CMK (cell line): Measurements from ENCODE around the gene LPA.
"Not testable (repeated sequence)": the region's sequence is repeated elsewhere in the genome, so short reads cannot be mapped to it uniquely, and the experiment has no call there.

Experiments used
- DNase-seq: peaks from one replicate; pipeline ENCODE4 v3.0.0-alpha.2; 2010; ENCODE audit warnings: low read depth

Gene LPA, protein sequence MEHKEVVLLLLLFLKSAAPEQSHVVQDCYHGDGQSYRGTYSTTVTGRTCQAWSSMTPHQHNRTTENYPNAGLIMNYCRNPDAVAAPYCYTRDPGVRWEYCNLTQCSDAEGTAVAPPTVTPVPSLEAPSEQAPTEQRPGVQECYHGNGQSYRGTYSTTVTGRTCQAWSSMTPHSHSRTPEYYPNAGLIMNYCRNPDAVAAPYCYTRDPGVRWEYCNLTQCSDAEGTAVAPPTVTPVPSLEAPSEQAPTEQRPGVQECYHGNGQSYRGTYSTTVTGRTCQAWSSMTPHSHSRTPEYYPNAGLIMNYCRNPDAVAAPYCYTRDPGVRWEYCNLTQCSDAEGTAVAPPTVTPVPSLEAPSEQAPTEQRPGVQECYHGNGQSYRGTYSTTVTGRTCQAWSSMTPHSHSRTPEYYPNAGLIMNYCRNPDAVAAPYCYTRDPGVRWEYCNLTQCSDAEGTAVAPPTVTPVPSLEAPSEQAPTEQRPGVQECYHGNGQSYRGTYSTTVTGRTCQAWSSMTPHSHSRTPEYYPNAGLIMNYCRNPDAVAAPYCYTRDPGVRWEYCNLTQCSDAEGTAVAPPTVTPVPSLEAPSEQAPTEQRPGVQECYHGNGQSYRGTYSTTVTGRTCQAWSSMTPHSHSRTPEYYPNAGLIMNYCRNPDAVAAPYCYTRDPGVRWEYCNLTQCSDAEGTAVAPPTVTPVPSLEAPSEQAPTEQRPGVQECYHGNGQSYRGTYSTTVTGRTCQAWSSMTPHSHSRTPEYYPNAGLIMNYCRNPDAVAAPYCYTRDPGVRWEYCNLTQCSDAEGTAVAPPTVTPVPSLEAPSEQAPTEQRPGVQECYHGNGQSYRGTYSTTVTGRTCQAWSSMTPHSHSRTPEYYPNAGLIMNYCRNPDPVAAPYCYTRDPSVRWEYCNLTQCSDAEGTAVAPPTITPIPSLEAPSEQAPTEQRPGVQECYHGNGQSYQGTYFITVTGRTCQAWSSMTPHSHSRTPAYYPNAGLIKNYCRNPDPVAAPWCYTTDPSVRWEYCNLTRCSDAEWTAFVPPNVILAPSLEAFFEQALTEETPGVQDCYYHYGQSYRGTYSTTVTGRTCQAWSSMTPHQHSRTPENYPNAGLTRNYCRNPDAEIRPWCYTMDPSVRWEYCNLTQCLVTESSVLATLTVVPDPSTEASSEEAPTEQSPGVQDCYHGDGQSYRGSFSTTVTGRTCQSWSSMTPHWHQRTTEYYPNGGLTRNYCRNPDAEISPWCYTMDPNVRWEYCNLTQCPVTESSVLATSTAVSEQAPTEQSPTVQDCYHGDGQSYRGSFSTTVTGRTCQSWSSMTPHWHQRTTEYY (N-terminal part only)

DNA sequence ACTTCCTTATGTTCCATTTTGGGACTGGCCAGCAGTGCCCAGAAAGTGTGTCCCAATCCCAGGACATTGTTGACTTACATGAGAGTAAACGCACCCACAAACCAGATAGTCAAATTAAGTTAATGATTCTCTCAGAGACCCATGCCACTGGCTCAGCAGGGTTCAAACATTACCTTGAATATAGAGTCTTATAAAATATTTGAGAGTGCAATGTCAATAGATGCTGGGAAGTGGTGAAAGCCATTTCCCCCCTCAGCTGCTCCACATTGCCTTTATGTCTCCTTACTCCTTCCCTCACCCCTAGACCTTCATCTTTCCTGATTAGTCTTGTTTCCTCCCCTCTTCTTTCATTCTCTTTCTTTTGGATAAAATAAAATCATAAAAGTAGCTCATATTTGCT, at the start of gene LPA:
TSS of gene LPA (minus strand) at position 78 of the 400 bp plus-strand sequence. CDS start at position 17, 61 bp downstream.
- not testable (repeated sequence) for DNase-seq

DNA sequence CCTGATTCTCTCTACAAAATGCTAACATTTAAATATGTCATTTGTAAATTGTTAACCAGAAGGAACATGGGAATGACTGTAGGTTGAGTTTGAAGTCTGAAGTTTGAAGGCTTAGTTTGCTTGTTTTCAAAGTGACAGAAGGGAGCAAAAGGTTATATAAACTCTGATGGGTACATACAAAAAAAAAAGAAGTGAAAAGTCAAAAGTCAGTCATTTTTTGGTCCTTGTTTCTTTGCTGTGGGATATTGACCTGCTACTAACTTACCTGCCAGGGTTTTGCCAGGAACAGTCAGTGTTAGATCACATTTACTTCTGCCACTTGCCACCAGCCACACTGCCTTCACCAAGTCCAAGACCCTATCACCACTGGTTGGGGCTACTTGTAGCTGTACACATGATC, 44.9 kb upstream of the LPA start:
- DNase-seq = not testable (repeated sequence)

DNA sequence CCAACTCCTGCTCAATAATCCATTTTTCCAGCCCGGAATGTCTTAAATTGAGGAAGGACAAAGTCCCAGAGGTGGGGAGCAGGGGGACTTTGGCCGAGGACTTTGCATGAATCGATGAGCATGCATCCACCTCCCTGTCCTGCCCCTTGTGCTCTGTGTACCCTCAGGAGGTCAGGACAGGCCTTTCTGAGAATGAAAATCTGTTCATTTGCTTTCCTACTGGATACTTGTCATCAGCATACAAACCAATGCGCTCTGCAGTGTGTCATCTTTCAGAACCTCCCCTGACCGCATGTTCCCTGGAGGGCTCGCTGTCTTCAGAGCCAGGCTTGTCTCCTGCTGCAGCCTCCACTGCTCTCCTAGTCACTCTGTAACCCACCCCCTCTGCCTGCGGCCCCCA, 40.6 kb upstream of the LPA start:
- DNase-seq = not testable (repeated sequence)

DNA sequence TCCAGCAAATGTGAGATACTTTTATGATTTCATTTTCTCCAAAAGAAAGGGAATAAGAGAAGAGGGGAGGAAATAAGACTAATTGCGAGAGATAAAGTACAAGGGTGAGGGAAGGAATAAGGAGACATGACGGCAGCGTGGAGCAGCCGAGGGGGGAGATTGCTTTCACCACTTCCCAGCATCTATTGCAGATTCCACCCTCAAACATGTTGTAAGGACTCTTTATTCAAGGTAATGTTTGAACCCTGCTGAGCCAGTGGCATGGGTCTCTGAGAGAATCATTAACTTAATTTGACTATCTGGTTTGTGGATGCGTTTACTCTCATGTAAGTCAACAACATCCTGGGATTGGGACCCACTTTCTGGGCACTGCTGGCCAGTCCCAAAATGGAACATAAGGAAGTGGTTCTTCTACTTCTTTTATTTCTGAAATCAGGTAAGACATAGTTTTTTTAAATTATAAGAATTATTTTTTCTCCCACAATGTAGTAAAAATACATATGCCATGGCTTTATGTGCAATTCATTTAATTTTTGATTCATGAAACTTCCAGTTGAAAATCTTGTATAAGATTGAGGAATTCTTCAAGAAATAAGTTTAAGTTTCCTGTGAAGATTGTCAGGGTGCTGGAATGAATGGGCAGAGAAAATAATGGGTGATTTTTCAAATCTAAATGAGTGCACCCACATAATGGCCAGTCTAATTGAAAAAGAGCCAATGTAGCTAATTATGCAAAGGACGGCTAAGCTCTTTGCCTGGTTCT, 38.0 kb upstream of the LPA start, which contains the start of gene PLG:
TSS of gene PLG (plus strand) at position 327 of the 763 bp plus-strand sequence. CDS start at position 388, 61 bp downstream.
- not testable (repeated sequence) for DNase-seq

DNA sequence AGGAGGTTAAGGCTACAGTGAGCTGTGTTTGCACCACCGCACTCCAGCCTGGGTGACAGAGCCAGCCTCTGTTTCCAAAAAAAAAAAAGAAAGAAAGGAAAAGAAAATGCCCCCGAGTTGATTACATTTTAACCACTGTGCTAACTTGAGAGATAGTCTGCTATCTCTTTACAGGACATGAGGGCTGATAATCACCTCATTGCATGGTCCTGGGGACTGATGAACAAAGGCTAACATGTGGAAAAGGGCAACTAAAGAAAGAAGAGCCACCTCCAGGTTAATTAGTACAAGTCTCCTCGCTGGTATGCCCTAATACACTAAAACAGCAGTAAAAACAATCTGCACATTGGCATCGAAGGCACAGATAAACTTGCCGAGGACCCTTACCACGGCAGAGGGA, 33.8 kb upstream of the LPA start:
- no peak for DNase-seq

DNA sequence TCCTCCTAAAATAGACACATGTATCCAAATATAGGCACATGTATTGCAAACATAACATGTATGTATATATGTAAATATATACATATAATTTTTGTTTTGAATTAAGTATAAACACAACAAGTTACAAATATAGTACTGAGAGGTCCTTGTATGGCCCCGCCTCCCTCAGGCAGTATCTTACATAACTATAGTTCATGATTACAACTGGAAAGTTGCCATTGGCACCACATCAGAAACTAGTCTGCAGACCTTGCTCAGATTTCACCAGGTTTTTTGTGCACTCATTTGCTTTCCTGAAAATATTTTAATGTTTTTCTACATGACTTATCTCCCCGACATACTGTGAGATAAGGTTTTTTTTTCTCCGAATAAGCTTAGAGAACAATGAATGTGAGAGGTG, 32.8 kb upstream of the LPA start:
- DNase-seq = not testable (repeated sequence)

DNA sequence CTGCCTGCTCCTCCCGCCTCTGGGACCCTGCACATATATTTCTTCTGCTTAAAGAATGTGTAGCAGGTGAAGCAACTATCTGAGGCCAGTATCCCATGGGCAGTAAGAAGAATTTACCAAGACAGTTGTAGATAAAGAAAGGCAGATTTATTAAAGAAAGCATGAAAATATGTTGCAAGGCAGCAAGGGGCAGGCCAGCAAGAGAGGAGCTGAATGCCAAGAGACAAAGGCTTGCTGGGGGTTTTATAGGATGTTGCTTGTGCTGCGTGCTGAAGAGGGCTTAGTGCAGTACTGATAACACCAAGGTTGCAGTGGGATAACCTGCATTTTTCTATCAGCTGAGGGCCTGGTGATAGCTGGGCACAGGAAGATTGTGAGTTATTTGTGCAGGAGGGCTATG, 31.5 kb upstream of the LPA start:
- DNase-seq = not testable (repeated sequence)

DNA sequence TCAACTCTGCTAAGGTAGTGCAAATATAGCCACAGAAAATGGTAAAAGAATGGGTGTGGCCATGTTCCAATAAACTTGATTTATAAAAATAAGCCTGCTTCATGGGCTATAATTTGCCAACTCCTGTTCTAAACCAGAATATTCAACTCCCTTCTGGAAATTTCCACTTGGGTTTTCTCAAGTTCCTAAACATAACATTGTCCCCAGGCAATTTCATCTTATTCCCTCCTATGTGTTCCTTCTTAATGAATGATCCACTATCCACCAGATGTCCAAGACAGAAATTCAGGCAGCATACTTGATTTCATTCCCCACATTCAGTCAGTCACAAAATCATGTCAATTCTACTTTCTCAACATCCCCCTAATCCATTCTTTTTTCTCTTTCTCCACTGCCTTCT, 30.9 kb upstream of the LPA start:
- DNase-seq = not testable (repeated sequence)

DNA sequence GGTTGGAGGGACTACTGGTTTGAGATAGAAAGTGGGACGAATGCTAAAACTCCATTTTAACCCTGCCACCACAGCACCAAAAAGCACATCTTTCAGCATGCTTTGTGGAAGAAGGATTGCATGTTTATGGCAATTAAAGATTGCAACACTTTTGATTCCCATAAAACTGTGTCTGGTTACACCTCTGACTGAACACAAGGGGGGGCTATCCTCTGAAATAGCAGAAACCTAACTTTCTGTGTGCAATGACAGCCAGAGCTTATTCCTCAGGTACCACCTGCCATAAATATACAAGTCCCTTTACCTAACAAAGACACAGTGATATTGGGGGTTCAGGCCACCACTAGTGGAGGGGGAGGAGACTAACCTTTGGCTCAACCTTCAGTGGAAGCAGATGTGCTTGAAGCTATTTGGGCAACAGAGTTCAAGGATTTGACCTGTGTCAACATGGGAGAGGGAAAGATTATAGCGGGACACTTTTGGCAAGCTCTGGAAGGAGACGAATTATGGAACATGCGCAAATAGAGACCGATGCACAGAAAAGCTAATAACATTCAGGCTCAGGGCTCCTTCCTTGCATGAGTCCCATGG, 28.4 kb upstream of the LPA start:
- DNase-seq = no peak

DNA sequence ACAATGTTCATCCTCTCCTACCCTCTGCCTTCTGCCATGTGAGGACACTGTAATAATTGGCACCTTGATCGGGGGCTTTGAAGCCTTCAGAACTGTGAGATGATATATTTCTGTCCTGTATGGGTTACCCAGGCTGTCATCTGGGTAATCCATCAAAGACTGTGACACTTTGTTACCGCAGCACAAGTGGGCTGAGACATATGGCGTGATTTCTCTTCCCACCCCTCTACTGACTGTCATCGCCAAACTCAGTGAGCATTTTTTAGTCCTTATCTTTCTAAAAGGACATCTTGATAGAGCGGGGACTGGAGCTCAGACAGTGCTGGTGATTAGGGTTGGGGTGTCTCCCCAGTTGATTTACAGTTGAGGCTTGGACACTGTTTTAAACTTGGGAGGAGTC, 27.5 kb upstream of the LPA start:
- no peak for DNase-seq

DNA sequence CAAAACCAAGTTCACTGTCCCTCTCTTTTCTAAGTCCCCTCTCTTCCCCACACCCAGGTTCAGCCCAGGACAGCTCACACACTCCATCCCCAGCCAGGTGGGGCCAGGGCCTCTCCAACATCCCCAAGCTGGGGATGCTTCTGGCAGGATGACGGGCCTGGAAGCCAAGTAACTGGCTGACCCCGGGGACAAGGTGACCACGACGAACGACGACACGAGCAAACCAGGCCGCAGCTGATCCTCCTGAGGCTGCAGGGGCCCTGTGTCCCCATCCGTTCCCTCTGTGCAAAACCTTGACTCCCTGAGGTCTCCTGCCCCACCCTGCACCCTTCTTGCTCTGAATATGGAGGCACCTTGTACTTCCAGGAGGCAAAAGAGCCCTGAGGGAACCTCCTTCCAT, 26.4 kb upstream of the LPA start:
- DNase-seq = no peak

DNA sequence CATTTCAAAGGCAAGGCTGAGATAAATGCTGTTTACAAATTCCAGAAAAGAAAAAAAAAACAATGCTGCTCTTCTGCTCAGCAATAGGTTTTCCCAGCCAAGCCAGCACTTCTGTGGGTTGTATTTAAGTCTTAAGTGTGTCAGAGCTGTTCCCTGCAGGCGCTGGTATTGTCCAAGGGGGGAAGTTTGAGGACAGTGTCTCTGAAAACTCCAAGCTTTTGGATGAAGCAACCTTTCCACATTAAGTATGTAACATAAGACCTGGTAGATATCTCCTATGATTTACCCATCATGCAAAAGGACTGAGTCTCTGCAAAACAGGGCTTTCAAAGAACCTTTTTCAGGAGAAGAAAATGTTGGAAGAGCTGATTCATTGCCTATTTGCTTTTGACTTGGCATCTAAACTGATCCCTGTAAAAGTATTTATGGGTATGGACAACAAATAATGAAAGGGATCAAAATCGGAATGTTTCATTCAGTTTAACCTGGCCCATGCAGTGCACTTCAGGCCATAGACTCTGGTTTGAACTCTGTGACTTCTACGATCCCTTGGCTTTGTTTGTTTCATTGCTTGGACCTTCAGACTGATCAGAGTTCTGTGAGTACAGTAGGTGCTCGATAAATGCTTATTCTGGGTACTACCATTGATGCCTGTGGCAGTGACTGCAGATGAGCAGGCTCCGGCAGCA, 21.8 kb upstream of the LPA start:
- DNase-seq = no peak

DNA sequence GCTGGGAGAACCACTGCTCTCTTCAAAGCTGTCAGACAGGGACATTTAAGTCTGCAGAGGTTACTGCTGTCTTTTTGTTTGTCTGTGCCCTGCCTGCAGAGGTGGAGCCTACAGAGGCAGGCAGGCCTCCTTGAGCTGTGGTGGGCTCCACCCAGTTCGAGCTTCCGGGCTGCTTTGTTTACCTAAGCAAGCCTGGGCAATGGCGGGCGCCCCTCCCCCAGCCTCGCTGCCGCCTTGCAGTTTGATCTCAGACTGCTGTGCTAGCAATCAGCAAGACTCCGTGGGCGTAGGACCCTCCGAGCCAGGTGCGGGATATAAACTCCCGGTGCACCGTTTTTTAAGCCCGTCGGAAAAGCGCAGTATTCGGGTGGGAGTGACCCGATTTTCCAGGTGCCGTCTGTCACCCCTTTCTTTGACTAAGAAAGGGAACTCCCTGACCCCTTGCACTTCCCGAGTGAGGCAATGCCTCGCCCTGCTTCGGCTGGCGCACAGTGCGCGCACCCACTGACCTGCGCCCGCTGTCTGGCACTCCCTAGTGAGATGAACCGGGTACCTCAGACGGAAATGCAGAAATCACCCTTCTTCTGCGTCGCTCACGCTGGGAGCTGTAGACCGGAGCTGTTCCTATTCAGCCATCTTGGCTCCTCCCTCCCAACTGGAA, 21.2 kb upstream of the LPA start:
- not testable (repeated sequence) for DNase-seq

DNA sequence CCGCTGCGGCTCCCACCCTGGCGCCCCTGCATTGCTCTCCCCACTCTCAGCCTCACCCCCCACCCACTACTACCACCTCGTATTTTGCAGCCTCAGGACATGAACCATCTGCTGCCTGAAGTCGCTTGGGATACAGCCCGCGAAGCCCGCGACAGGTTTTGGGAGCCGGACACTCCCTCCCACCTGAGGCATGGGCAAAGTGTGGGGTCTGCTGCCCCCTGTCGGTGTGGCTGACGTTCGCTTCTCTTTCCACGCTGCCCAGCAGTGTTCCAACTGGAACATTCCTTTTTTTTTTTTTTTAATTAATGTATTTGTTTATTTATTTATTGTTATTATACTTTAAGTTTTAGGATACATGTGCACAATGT, 15.3 kb upstream of the LPA start:
- no peak for DNase-seq

DNA sequence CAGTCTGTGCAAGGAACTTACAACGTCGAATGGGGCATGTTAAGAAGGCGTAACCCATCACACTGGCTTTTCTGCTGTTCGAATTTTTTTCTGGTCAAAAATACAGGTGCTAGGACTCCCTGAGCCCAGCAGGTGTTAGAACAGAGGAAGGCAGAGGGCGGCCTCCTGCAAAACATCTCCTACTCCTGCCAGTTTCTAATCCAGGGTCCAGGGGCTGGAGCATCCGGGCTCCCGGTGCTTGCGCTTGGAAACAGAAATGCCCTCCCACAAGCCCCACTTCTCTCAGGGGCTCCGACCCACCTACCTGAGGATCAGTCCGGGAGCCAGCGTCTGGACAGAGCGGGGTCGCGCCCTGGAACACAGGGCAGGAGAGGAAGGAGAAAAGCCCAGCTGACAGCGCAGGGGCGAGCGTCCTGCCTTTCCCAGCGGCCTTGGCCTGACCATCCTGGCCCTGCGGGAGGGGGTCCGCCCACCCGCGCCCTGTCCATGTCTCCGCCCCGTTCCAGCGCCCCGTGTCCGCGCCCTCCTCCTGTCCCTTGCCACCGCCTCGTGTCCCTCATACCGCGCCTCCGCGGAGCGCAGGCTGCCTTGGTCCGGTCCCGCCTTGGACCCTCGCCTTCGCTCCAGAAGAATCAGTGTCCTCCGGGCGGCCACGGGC, 14.8 kb upstream of the LPA start:
- DNase-seq = no peak

DNA sequence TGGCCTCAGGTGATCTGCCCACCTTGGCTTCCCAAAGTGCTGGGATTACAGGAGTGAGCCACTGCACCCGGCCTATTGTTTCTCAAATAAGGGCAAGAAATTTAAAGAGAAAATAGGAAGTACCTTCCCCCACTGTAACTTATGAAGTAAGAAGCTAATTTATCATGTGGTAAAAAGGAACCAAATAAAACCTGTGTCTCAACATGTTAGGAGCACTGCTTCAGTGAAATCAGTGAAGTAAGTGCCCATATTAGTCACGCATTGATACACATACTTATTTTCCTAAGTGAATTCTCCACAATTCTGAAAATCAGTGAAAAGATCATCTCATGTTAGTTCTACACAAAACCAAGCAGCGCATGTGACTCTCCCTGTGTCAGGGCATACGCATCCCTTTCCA, 14.2 kb upstream of the LPA start:
- DNase-seq = no peak

DNA sequence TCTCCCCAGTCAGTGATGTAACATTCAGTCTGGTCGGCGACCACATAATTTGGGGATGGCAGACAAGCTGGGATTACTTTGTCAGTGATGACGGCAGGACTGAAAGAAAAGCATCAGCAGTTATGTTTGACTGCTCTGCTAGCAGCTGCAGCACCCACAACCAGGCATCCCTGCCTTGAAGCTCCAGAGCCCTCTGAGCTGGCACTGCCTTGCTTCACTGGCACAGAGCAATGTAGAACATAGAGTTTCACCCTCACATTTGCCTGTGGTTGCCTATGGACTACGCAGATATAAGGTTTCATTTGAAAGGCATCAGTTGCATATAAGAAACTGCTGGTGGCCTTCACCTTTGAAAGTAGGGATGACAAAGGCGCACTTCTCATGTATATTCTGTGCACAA, 12.3 kb upstream of the LPA start:
- DNase-seq = not testable (repeated sequence)

DNA sequence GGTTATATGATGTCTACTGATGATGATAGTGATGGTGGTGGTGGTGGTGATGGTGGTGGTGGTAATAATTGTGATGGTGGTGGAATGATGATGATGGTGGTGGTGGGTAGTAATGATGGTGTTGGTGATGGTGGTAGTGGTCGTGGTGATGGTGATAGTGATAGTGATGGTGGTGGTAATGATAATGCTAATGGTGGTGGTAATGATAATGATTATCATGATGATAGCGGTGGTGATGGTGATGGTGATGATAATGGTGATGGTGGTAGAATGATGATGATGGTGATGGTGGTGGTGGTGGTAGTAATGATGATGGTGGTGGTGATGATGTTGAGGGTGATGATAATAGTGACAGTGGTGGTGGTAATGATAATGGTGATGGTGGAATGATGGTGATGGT, 4.5 kb upstream of the LPA start:
- no peak for DNase-seq
